Measurements from ENCODE around the gene GJA1. TPM values are rescaled to one million over a fixed set of nuclear protein-coding genes. Genes with fewer than 3 reads are reported as not detected.
"Not testable (repeated sequence)": the region's sequence is repeated elsewhere in the genome, so short reads cannot be mapped to it uniquely, and the experiment has no call there.

The GJA1 gene
- total RNA-seq (ENCODE audit: unreplicated experiment), result 363 TPM
- long read RNA-seq, partial matches to known transcripts, result 0 of 4 reads
- long read RNA-seq, other reads (novel, unspliced or antisense), result 1 of 4 reads

DNA sequence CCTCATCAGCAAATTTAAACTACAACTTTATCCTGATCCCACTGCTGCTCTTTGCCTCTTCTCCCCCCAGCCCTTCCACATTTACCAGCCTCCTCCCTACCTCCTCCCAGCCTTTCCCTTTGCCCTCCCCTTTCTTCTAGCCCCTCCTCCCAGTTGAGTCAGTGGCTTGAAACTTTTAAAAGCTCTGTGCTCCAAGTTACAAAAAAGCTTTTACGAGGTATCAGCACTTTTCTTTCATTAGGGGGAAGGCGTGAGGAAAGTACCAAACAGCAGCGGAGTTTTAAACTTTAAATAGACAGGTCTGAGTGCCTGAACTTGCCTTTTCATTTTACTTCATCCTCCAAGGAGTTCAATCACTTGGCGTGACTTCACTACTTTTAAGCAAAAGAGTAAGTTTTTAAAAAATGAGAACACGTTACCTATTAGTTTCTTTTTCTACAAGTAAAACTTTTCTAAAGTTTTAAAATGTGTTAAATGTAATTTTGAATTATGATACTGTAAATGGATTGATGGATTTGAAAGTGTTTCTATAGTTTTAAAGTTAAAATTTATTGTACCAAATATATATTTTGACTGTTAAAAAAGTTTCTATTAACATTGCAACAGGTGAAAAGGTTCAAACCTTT is at the start of gene GJA1:
Gene GJA1, plus strand, starts transcription at position 203 of the 626 bp plus-strand sequence. CDS start 11,202 bp downstream, outside the sequence.
- Mint-ChIP-seq H3K27me3 (ENCODE audit: unreplicated experiment) (peaks cover 6% of the 10 kb centered on the region), H3K4me1 (ENCODE audit: unreplicated experiment) (peaks cover 34% of the 10 kb centered on the region), H3K9me3 (ENCODE audit: unreplicated experiment) (no peaks in the 10 kb centered on the region), H3K27ac (ENCODE audit: unreplicated experiment) (peak within 1 kb of the TSS; percentile 77), H3K4me3 (ENCODE audit: unreplicated experiment) (peak within 1 kb of the TSS; percentile 96), H3K36me3 (ENCODE audit: low read depth, unreplicated experiment) (peaks cover 14% of the 10 kb centered on the region)
- TF ChIP-seq, protein P1, sequence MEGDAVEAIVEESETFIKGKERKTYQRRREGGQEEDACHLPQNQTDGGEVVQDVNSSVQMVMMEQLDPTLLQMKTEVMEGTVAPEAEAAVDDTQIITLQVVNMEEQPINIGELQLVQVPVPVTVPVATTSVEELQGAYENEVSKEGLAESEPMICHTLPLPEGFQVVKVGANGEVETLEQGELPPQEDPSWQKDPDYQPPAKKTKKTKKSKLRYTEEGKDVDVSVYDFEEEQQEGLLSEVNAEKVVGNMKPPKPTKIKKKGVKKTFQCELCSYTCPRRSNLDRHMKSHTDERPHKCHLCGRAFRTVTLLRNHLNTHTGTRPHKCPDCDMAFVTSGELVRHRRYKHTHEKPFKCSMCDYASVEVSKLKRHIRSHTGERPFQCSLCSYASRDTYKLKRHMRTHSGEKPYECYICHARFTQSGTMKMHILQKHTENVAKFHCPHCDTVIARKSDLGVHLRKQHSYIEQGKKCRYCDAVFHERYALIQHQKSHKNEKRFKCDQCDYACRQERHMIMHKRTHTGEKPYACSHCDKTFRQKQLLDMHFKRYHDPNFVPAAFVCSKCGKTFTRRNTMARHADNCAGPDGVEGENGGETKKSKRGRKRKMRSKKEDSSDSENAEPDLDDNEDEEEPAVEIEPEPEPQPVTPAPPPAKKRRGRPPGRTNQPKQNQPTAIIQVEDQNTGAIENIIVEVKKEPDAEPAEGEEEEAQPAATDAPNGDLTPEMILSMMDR (IDR thresholded peaks at IDR 0.05; ENCODE audit: unreplicated experiment), result no peak
- peak; percentile 41 for DNase-seq (ENCODE audit: low spot score)

DNA sequence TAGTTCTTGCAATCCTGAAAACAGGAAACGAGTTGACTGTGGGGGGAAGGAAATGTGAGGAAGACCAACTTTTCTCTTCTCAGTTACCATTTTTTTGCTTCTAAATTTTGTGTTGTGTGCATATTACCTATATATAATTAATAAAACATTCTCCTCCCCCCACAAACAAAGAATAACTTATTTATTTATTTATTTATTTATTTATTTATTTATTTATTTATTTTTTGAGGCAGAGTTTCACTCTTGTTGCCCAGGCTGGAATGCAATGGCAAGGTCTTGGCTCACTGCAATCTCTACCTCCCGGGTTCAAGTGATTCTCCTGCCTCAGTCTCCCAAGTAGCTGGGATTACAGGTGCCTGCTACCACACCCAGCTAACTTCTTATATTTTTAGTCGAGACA is 48.9 kb upstream of the GJA1 start:
- H3K36me3 Mint-ChIP-seq (ENCODE audit: low read depth, unreplicated experiment); H3K27me3 Mint-ChIP-seq (ENCODE audit: unreplicated experiment); H3K4me1 Mint-ChIP-seq (ENCODE audit: unreplicated experiment); H3K9me3 Mint-ChIP-seq (ENCODE audit: unreplicated experiment); H3K4me3 Mint-ChIP-seq (ENCODE audit: unreplicated experiment); DNase-seq (ENCODE audit: low spot score); H3K27ac Mint-ChIP-seq (ENCODE audit: unreplicated experiment): not testable (repeated sequence)

DNA sequence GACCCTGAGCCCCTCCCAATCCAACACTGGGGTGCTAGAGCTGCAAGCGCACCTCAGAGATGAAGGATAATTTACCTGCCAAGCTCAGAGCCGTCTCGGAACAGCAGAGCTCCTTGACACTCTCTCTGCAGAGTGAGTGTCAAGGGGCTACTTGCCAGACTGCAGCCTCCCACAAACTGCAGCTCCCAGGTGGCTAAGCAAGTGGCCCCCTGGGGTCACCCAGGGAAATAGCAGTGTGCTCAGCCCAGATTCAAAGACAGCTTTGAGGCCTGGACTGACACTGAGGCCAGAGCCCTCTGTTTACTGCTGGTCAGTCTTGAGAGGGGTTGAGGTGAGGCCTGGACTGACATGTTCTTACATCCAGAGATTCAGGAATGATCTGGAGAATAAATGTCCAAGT is 46.0 kb upstream of the GJA1 start:
- H3K27me3 Mint-ChIP-seq (ENCODE audit: unreplicated experiment), result no peaks in the 10 kb centered on the region
- H3K27ac Mint-ChIP-seq (ENCODE audit: unreplicated experiment), result no peak overlapping the region
- H3K36me3 Mint-ChIP-seq (ENCODE audit: low read depth, unreplicated experiment), result no peaks in the 10 kb centered on the region
- TF ChIP-seq, protein P1 (IDR thresholded peaks at IDR 0.05; ENCODE audit: unreplicated experiment), result no peak
- no peak for DNase-seq (ENCODE audit: low spot score)
- H3K4me3 Mint-ChIP-seq (ENCODE audit: unreplicated experiment), result no peak overlapping the region
- H3K4me1 Mint-ChIP-seq (ENCODE audit: unreplicated experiment), result no peaks in the 10 kb centered on the region
- no peaks in the 10 kb centered on the region for H3K9me3 Mint-ChIP-seq (ENCODE audit: unreplicated experiment)

DNA sequence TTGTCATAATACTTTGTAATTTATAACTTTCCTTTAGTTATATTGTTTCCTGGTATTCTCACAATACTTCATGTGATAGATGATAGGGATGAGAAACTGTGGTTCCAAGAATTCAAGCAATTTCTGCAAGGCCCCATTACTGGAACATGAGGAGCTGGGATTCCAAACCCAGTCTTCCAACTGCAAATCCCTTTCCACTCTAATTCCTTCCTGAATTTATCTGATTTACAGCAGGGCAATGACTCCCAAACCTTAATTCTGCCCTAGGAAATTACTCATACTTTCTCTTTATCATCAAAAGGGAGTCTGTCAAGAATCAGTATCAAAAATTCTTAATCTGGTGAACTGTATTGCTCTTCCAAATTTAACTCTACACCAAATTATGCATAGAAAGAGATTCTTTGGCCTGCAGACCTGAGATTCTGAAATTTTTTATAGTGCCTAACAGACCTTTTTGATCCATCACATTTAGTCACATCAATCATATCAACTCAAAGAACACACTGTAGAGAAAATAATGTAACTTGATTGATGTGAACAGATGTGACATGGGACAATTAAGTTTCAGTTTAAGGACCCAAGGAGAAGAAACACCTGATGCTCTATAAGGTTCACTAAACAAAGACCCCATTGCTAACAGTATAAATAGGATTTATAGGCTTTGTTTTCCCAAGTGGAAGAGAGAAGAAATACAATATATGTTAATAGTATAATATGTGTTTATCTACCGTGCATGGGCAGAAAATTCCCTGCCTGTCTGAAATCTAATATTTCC is 41.5 kb upstream of the GJA1 start:
- no peaks in the 10 kb centered on the region for H3K27me3 Mint-ChIP-seq (ENCODE audit: unreplicated experiment)
- H3K27ac Mint-ChIP-seq (ENCODE audit: unreplicated experiment), result no peak overlapping the region

DNA sequence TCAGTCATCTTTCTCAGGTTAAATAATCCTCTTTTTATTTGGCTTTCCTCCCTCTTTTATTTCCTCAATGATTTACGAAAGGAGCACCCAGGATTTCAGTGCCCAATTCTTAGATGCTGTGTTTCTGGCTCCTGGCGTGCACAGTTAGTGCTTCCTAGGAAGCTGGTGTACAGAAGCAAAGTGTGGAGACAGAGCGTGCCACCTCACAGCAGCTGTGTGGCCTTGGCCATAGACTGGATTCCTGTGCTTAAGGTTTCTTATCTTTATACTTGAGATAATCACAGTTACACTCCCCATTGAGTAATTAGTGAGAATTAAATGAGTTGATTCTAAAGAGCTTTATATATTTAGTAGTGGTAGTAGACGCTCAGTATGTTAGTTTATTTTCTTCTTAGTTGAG is 39.7 kb upstream of the GJA1 start:
- H3K27ac Mint-ChIP-seq (ENCODE audit: unreplicated experiment), result no peak overlapping the region
- no peak for DNase-seq (ENCODE audit: low spot score)
- H3K4me1 Mint-ChIP-seq (ENCODE audit: unreplicated experiment), result no peaks in the 10 kb centered on the region
- H3K36me3 Mint-ChIP-seq (ENCODE audit: low read depth, unreplicated experiment), result no peaks in the 10 kb centered on the region
- no peaks in the 10 kb centered on the region for H3K27me3 Mint-ChIP-seq (ENCODE audit: unreplicated experiment)
- TF ChIP-seq, protein P1 (IDR thresholded peaks at IDR 0.05; ENCODE audit: unreplicated experiment), result no peak
- no peaks in the 10 kb centered on the region for H3K9me3 Mint-ChIP-seq (ENCODE audit: unreplicated experiment)
- H3K4me3 Mint-ChIP-seq (ENCODE audit: unreplicated experiment), result no peak overlapping the region

More for the DNA sequence above, 41.5 kb upstream of the GJA1 start:
- TF ChIP-seq, protein P1 (IDR thresholded peaks at IDR 0.05; ENCODE audit: unreplicated experiment), result no peak
- no peak for DNase-seq (ENCODE audit: low spot score)
- Mint-ChIP-seq H3K9me3 (ENCODE audit: unreplicated experiment) (no peaks in the 10 kb centered on the region), H3K36me3 (ENCODE audit: low read depth, unreplicated experiment) (no peaks in the 10 kb centered on the region), H3K4me1 (ENCODE audit: unreplicated experiment) (no peaks in the 10 kb centered on the region), H3K4me3 (ENCODE audit: unreplicated experiment) (no peak overlapping the region)

DNA sequence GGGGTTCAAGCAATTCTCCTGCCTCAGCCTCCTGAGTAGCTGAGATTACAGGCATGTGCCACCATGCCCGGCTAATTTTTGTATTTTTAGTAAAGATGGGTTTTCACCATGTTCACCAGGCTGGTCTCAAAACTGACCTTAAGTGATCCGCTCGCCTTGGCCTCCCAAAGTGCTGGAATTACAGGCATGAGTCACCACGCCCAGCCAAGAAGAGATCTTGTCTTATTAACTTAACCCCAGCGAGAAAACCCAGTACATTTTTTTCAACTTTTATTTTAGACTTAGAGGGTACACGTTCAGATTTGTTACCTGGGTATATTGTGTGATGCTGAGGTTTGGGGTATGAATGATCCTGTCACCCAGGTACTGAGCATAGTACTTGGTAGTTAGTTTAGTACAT is 38.3 kb upstream of the GJA1 start:
- DNase-seq (ENCODE audit: low spot score); H3K9me3 Mint-ChIP-seq (ENCODE audit: unreplicated experiment); H3K27me3 Mint-ChIP-seq (ENCODE audit: unreplicated experiment); H3K36me3 Mint-ChIP-seq (ENCODE audit: low read depth, unreplicated experiment); H3K4me3 Mint-ChIP-seq (ENCODE audit: unreplicated experiment); H3K4me1 Mint-ChIP-seq (ENCODE audit: unreplicated experiment); H3K27ac Mint-ChIP-seq (ENCODE audit: unreplicated experiment): not testable (repeated sequence)
